Stimulated activated CD8-positive, alpha-beta memory T cell treated with anti-CD3 and anti-CD28 coated beads, Interleukin-15, amount 100 ng/mL, for 24 hours (primary cell): ENCODE data around the gene FHAD1.
"Not testable (repeated sequence)": the region's sequence is repeated elsewhere in the genome, so short reads cannot be mapped to it uniquely, and the experiment has no call there.

Experiments used
- DNase-seq: peaks from one replicate; pipeline ENCODE4 v3.0.0-alpha.2; 2020; ENCODE audit warnings: low read depth

FHAD1 gene

DNA sequence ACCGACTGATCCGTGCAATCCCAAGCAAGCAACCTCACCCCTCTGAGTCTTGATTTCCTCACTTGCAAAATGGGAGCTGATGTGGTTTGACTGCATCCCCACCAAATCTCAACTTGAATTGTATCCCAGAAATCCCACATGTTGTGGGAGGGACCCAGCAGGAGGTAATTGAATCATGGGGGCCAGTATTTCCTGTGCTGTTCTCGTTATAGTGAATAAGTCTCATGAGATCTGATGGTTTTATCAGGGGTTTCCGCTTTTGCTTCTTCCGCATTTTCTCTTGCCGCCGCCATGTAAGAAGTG lies 58.4 kb downstream of the FHAD1 start:
- no peak for DNase-seq

DNA sequence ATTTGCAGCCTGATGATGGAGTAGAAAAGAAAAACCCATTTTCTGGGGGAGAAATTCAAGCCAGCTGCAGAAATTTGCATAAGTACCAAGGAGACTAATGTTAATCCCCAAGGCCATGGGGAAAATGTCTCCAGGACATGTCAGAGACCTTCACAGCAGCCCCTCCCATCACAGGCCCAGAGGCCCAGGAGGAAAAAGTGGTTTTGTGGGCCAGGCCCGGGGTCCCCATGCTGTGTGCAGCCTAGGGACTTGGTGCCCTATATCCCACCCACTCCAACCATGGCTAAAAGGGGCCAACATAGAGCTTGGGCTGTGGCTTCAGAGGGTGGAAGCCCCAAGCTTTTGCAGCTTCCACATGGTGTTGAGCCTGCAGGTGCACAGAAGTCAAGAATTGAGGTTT lies 59.3 kb downstream of the FHAD1 start:
- not testable (repeated sequence) for DNase-seq

GRCh38 chr1:15308135-15308534 lies 61.1 kb downstream of the FHAD1 start:
- no peak for DNase-seq

- DNase-seq = no peak
These were observed 61.6 kb downstream of the FHAD1 start for GRCh38 chr1:15308621-15309027.

- no peak for DNase-seq
These were observed 62.7 kb downstream of the FHAD1 start for GRCh38 chr1:15309687-15310086.

- no peak for DNase-seq
These were observed 63.5 kb downstream of the FHAD1 start for GRCh38 chr1:15310544-15310943.

DNA sequence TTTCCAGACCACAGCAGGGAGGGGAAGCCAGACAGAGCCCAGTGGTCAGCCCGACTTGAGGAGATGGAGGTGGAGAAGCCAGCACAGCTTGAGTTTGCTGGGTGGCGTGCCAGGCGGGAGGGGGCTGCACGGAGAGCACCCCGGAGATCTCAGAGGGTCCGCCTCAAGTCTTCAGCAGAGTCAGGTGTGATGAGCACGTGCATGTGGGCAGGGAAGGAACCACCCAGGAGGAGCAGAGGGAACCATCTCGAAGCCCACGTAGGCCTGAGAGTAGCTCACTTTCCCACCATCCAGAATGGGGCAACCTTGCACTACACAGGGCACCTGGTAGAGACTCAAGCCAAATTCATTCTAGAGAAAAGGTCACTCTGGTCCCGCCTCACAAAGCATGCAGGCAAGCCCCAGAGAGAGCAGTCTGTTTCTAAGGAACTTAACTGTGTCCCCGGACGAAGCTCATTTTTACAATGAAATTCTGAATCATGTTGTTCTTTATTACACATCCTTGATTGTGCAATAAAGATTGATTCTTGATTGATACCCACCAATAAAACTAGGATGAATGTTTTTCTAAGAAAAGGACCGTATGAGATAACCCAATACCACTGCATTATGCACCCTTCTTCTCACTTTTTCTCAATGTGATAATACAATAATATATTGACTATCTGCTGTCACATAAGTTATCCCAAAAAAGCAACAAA lies 64.2 kb downstream of the FHAD1 start:
- DNase-seq = no peak

DNA sequence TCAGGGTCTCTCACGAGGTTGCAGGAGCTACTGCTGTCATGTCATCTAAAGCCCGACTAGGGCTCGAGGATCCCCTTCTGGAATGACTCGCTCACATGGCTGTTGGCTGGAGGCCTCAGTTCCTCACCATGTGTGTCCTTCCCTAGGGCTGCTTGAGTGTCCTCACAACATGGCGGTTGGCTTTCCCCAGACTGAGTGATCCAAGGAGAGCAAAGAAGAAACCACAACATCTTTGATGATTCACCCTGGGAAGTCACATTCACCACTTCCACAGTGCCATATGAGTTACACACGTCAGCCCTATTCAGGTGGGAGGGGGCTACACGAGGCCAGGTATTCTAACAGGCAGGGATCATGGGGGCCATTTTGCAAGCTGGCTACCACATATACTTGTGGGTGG lies 64.9 kb downstream of the FHAD1 start:
- no peak for DNase-seq

DNA sequence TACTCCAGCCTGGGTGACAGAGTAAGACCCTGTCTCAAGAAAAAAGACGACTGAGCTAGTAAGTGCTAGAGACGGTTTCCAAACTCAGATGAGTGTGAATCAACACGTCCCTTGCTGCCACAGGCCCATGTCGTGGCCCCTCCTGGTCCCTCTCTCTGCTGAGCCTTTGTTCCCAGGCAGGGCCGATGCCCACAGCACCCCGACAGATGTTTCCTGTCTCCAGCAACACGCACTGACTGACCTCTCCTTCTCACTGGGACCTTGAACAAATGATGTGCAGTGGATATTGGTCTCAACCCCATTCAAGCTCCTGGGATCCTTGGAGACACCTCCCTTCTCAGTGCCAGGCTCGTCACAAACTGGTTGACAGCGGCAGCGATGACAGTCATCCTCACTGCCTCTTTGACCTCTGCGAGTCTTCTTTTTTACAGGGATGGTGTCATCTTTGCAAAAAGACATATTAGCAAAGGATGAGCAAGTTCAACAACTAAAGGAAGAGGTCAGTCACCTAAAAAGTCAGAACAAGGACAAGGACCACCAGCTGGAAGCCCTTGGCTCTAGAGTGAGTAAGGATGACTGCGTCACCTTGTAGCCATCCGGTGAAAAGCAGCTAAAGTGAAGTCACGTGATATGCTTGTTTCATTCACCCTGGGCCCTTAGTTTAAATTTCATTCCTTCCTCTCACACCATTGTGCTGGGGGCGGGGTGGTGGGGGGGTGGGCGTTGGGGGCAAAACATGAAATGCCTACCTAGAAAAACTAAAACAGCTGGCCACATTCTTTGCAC lies 65.8 kb downstream of the FHAD1 start:
- DNase-seq = no peak

GRCh38 chr1:15314328-15315281 lies 67.6 kb downstream of the FHAD1 start:
- no peak for DNase-seq

GRCh38 chr1:15315815-15316214 lies 68.8 kb downstream of the FHAD1 start:
- DNase-seq = no peak

DNA sequence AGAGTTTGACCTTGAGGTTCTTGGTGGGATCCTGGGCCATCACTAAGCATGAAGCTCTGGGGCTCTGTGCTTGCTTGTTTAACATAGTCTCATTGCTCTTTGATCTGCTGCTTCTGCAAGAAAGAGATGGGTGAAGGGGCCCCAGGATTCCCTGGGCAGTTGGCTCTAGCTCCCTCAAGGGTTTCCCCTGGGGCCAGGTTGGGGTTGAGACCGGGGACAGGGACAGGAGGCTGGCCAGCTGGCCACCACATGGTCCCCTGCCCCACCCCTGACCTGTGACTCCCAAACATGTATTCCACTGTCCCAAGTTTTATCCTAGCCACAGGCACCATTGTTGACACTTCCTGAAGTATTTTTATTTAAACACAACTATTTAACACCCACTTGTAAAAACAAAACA lies 69.5 kb downstream of the FHAD1 start:
- no peak for DNase-seq

DNA sequence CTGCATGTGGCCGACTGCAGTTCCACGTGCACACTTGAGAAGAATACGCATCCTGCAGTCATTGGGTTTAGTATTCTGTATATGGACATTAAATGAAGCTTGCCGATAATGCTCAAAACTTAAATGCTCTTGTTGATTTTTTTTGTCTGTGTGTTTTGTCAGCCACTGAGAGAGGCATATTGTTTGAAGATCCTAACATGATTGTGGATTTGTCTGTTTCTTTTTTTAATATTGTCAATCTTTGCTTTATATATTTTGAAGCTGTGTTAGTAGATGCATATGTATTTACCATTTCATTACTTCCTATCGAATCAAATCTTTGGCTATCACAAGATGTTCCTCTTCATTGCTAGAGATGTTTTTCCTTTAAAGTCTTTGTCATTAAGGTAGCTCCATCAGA lies 73.2 kb downstream of the FHAD1 start:
- no peak for DNase-seq

GRCh38 chr1:15321601-15322000 lies 74.6 kb downstream of the FHAD1 start:
- no peak for DNase-seq

DNA sequence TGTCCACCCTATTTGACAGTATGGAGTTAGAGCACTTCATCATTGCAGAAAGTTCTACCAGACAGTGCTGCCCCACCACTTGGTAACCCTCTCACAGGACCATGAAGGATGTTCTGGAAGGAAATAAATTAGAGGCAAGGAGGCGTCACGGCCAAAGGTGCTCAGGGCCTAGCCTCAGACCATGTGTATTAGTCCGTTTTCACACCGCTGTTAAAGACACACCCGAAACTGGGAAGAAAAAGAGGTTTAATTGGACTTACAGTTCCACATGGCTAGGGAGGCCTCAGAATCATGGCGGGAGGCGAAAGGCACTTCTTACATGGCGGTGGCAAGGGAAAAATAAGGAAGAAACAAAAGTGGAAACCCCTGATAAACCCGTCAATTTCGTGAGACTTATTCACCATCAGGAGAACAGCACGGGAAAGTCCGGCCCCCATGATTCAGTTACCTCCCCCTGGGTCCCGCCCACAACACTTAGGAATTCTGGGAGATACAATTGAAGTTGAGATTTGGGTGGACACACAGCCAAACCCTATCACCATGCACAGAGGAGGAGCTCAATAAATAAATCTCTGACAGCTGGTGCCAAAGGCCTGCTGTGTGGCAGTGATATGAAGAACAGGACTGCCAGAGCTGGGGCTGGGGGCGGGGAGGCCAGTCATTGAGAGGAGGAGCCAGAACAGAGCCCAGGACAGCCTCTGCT lies 75.8 kb downstream of the FHAD1 start:
- DNase-seq = no peak

GRCh38 chr1:15323351-15323988 lies 76.4 kb downstream of the FHAD1 start:
- DNase-seq = peak; percentile 47

DNA sequence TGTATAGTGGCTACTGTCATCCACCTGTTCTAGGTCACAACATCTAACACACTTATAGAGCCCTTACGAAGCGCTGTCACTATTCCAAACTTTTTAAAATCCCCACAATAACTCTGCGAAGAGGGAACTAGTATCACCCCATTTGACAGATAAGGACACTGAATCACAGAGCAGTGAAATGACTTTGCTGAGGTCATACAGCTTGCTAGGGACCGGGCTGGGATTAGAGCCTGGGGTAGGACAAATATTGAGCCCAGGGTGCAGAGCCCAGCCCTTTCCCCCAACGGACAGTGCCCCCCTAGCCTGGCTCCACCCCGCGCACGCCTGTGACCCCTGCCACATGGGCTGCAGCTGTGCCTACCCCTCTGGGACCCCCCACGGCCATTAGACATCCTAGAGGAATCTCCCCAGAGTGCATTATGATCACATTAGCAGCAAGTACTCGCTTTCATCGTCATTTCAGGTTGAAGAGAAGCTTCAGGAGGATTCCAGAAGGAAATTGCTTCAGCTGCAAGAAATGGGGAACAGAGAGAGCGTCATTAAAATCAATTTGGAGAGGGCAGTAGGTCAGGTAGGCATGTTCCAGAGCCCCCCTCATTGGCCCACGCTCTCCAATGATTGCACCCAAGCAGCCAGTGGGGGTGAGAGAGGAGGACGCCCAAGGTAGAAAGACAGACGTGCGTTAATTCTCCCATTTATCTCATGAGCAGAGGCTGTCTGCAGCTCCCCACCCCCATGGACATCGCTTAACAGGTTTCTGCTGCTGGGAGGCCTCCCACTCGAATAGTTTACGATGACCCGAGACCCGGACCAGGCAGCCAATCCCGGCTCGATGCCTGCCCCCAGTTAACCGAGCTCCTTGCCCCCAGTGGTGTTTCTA lies 77.2 kb downstream of the FHAD1 start:
- DNase-seq = no peak

- DNase-seq = no peak
These were observed 77.9 kb downstream of the FHAD1 start for GRCh38 chr1:15324869-15325335.

DNA sequence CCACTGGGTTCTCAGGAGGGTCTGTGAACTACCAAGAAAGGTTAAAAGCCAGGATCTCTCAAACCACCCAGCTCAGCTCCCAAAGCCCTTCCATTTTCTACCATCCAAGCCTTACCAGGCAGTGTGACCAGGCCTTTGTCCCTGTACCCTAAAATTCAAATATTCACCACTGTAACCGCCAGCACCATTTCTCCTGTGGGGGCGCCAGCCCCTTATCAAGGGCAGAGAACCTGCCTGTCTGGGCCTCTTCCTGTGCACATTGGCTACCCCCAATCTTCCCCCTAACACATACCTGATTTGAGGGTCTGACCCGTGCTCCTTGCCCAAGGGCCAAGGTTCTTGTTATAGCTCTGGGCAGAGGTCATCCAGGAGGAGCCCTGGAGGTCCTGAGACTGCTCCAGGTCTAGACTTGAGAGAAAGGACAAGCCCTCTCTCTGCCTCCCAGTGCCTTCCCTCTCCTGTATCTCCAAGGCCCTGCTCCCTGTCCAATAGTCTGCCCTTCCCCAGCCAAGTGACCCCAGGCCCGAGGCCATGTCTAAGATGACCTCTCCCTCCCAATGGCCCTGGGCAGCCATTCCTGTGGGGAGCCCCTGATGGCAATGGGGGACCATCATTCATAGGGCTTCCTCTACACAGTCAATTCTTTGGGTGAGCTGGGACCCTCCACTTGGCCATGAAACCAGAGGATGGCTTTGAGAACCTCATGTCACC lies 78.5 kb downstream of the FHAD1 start:
- no peak for DNase-seq
